MCF 10A (cell line): ENCODE measurements around the gene GPR151. TPM values are rescaled to one million over a fixed set of nuclear protein-coding genes. Genes with fewer than 3 reads are reported as not detected.
A peak's percentile ranks its signal among the peaks of the same experiment; 100 is the strongest.

ENCODE experiments used
- BruUV-seq: library from RNA; stranded (reverse); fragments of 400-500 nt; replicated peaks from 2 replicates; lab custom pipeline; 2021; lab: Mats Ljungman, UMichigan
- CTCF ChIA-PET: fragments of 300-600 bp; sonication (Branson Sonifier 250); formaldehyde crosslinking; extraction: SDS; loops from one replicate; lab custom pipeline; 2021; ENCODE audit warnings: antibody characterized with exemption, inconsistent platforms; lab: Yijun Ruan, JAX
- POLR2A ChIA-PET: fragments of 300-600, 350-650 bp; sonication (Branson Sonifier 250); formaldehyde crosslinking; extraction: SDS; loops from one replicate; lab custom pipeline; 2020; ENCODE audit warnings: antibody characterized with exemption, inconsistent platforms; lab: Yijun Ruan, JAX
- DNase-seq: peaks from one replicate; pipeline ENCODE4 v3.0.0-alpha.2; 2018; ENCODE audit not compliant: unreplicated experiment
- H3K27ac Mint-ChIP-seq: one replicate; pipeline ENCODE4 v1.8.0; 2022; ENCODE audit warnings: mild to moderate bottlenecking, low read depth, mixed read lengths; ENCODE audit not compliant: unreplicated experiment
- H3K27me3 Mint-ChIP-seq: one replicate; pipeline ENCODE4 v1.8.0; 2022; ENCODE audit warnings: mixed read lengths; ENCODE audit not compliant: insufficient read depth, unreplicated experiment
- H3K36me3 Mint-ChIP-seq: one replicate; pipeline ENCODE4 v1.8.0; 2022; ENCODE audit warnings: mild to moderate bottlenecking, moderate library complexity, mixed read lengths; ENCODE audit not compliant: insufficient read depth, unreplicated experiment
- H3K4me1 Mint-ChIP-seq: one replicate; pipeline ENCODE4 v1.8.0; 2022; ENCODE audit warnings: mixed read lengths; ENCODE audit not compliant: insufficient read depth, unreplicated experiment
- H3K4me3 Mint-ChIP-seq: one replicate; pipeline ENCODE4 v1.8.0; 2022; ENCODE audit warnings: mild to moderate bottlenecking, moderate library complexity, mixed read lengths; ENCODE audit not compliant: unreplicated experiment
- H3K9me3 Mint-ChIP-seq: one replicate; pipeline ENCODE4 v1.8.0; 2022; ENCODE audit warnings: mixed read lengths; ENCODE audit not compliant: unreplicated experiment
- intact Hi-C: fragments of 100-400 bp; cut with micrococcal nuclease; formaldehyde crosslinking; loops from 2 replicates; pipeline ENCODE4 v1.14.1; 2022
- total RNA-seq: library from RNA; stranded (reverse); gene quantifications from 2 replicates; pipeline ENCODE4 v1.2.3, GENCODE V29; 2022
- TF ChIP-seq, protein P1 (sequence below): fragments of 200-600 bp; IDR thresholded peaks from one replicate; pipeline ENCODE4 v1.8.0; 2022; ENCODE audit warnings: antibody characterized with exemption, mild to moderate bottlenecking; ENCODE audit not compliant: unreplicated experiment

Gene GPR151
- total RNA-seq, 1 experiment from 2014 or later, result not detected

DNA sequence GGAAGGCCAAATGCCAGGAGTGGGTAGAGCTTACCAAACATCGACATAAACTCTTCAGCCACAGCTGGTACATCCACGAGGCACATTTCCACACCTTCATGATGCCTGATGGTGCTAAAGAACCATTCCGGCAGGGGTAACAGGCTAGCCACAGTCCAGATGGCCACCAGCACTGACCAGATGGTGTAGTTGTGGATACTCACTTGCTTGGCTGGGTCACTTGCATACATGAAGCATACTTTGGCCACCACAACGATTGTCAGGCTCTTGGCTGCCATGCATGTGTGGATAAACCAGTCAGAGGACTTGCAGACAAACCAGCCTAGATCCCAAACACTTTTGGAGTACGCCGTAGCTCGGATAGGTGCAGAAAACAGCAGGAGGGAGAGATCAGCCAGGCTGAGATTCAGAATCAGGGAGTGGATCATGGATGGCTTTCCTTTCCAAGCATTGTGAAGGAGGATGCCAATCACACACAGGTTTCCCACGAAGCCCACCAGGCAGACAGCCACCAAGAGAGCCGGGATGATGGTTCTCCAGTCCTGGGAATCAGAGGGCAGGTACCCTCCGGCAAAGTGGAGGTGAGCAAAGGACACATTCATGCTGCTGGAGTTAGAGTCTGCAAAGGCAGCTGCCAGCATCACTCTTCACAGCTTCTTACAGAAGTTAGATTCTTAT is 378 bp downstream of the GPR151 start:
- TF ChIP-seq, protein P1, sequence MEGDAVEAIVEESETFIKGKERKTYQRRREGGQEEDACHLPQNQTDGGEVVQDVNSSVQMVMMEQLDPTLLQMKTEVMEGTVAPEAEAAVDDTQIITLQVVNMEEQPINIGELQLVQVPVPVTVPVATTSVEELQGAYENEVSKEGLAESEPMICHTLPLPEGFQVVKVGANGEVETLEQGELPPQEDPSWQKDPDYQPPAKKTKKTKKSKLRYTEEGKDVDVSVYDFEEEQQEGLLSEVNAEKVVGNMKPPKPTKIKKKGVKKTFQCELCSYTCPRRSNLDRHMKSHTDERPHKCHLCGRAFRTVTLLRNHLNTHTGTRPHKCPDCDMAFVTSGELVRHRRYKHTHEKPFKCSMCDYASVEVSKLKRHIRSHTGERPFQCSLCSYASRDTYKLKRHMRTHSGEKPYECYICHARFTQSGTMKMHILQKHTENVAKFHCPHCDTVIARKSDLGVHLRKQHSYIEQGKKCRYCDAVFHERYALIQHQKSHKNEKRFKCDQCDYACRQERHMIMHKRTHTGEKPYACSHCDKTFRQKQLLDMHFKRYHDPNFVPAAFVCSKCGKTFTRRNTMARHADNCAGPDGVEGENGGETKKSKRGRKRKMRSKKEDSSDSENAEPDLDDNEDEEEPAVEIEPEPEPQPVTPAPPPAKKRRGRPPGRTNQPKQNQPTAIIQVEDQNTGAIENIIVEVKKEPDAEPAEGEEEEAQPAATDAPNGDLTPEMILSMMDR, result no peak
- no peaks in the 10 kb centered on the region for H3K9me3 Mint-ChIP-seq
- intact Hi-C loops, result no loop called here
- no TSS peak for BruUV-seq
- H3K36me3 Mint-ChIP-seq, result peaks cover 47% of the 10 kb centered on the region
- no peaks in the 10 kb centered on the region for H3K27me3 Mint-ChIP-seq
- ChIA-PET POLR2A (interaction anchor here (1.9 kb wide), 1 partner anchor 15 kb away, joined by 5 read pairs; no protein-coding TSS in a partner anchor), CTCF (interaction anchor here (0.5 to 4.2 kb wide), 6 partner anchors 13 to 450 kb away, joined by 3 to 32 read pairs (median 3); no protein-coding TSS in a partner anchor)
- H3K4me3 Mint-ChIP-seq, result no peak overlapping the region
- H3K27ac Mint-ChIP-seq, result no peak overlapping the region
- DNase-seq, result no peak
- H3K4me1 Mint-ChIP-seq, result peaks cover 3% of the 10 kb centered on the region

DNA sequence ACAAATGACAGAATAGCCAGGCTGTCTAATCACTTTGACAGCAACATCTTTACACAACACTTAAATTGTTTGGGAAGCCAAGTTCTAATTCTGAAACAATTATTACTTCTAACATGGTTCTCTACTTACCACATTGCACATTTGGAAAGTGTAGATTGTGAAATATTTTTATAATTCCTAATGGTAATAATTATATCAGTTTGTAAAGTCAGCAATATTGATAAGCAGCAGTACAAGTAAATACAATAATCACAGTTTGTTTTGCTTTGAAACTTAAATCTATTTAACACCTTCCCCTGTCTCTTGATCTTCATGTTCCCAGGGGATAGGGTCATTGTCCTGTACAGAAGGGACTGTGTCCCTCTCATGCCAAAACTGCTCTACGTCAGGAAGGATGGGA is 1.4 kb downstream of the GPR151 start:
- ChIA-PET CTCF (interaction anchor here (0.5 to 1.2 kb wide), 5 partner anchors 10 to 855 kb away, joined by 3 to 7 read pairs (median 4); no protein-coding TSS in a partner anchor), POLR2A (interaction anchor here (1.5 kb wide), 1 partner anchor 13 kb away, joined by 3 read pairs; no protein-coding TSS in a partner anchor)
- Mint-ChIP-seq H3K27ac (no peak overlapping the region), H3K4me1 (peaks cover 8% of the 10 kb centered on the region), H3K36me3 (peaks cover 57% of the 10 kb centered on the region), H3K27me3 (no peaks in the 10 kb centered on the region), H3K9me3 (no peaks in the 10 kb centered on the region), H3K4me3 (no peak overlapping the region)
- TF ChIP-seq, protein P1, result no peak
- DNase-seq, result no peak
- no TSS peak for BruUV-seq
- intact Hi-C loops, result no loop called here

DNA sequence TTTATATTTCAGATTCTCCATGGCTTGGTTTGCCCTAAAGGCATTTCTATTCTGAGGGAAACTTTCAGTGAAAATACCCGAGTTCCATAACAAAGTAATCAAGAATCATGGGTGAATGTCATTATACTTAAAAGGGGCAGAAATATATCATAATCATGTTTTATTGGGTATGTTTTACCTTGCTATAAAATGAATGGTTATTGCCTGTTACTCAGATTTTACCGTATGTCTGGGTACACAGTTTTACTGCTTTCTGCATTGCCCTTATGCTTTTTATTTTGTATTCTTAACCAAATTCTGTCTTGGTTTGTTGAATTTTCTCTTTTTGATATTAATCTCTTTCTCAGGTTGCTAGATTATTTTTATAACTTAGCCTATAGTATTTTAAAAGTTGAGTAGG is 2.5 kb downstream of the GPR151 start:
- Mint-ChIP-seq H3K9me3 (no peaks in the 10 kb centered on the region), H3K27ac (no peak overlapping the region), H3K4me3 (no peak overlapping the region), H3K36me3 (peaks cover 68% of the 10 kb centered on the region), H3K27me3 (no peaks in the 10 kb centered on the region), H3K4me1 (peaks cover 8% of the 10 kb centered on the region)
- ChIA-PET POLR2A (interaction anchor here (1.5 kb wide), 1 partner anchor 14 kb away, joined by 3 read pairs; no protein-coding TSS in a partner anchor), CTCF (interaction anchor here (0.6 to 1.2 kb wide), 5 partner anchors 18 to 968 kb away, joined by 3 to 7 read pairs (median 3); no protein-coding TSS in a partner anchor)
- no peak for DNase-seq
- TF ChIP-seq, protein P1, result no peak
- no TSS peak for BruUV-seq
- intact Hi-C loops, result no loop called here

DNA sequence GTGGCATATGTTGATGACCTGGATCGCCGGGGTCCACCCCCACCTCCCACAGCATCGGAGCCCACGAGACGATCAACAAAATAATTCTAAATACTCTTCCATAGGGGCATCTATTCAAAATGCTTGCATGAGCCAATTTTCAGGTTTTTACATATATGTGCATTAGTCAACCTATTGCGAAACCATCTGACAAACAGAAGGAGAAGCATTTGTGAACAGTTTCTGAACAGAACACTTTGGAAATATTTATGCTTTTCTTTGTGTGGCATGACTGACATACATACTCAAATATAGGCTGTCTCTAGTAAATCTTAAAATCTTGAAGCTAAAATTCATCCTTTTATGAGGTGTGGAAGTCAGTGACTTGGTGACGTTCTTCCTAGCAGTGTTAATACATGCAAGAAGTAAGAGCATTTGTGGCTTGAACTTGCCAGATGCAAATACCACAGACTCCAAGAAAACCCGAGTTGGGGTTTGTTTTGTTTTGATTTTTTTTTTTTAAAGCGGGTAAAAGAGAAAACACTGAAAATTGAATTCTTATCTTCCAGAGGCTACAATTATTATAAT is 5.3 kb downstream of the GPR151 start:
- Mint-ChIP-seq H3K36me3 (peaks cover 89% of the 10 kb centered on the region), H3K27me3 (no peaks in the 10 kb centered on the region), H3K9me3 (no peaks in the 10 kb centered on the region), H3K4me3 (no peak overlapping the region), H3K27ac (no peak overlapping the region), H3K4me1 (peaks cover 8% of the 10 kb centered on the region)
- TF ChIP-seq, protein P1, result no peak
- TSS peak; percentile 67 for BruUV-seq
- ChIA-PET POLR2A (interaction anchor here (0.8 to 1.5 kb wide), 2 partner anchors 10 to 796 kb away, joined by 3 to 6 read pairs; no protein-coding TSS in a partner anchor), CTCF (interaction anchor here (0.6 to 2.3 kb wide), 3 partner anchors 23 to 671 kb away, joined by 3 to 17 read pairs (median 4); no protein-coding TSS in a partner anchor)
- intact Hi-C loops, result no loop called here
- peak; percentile 76 for DNase-seq
